GM19468 (cell line): ENCODE data around the gene PPP2R2D.
"Not testable (repeated sequence)": the region's sequence is repeated elsewhere in the genome, so short reads cannot be mapped to it uniquely, and the experiment has no call there.

ENCODE experiments used
- ATAC-seq: cut with Tn5 transposase; IDR thresholded peaks from one replicate; pipeline ENCODE4 v1.9.1; 2021; ENCODE audit warnings: mild to moderate bottlenecking, moderate library complexity, moderate number of reproducible peaks; ENCODE audit not compliant: unreplicated experiment; ENCODE audit errors: extremely low read depth

The PPP2R2D gene

GRCh38 chr10:131943021-131943814 lies 42.4 kb downstream of the PPP2R2D start:
- no peak for ATAC-seq

DNA sequence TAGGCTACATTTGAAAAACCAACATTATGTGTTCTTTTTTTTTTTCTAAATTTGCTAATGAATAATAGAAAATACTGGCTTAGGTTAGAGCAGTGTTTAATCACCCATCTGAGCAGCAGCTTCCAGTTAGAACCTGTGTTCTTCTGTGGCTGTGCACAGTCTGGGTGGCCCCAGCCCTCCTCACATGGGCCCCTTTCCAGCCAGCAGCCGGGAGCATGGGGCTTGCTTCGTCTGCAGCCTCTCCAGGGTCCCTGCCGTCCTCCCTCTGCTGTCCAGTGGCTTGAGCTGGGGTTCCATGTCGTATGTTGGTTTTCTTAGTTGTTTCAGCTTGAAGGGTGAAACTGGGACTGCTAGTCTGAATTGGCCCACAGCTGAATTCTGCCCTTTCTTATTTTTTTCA lies 43.6 kb downstream of the PPP2R2D start:
- ATAC-seq: no peak

- no peak for ATAC-seq
Observed at GRCh38 chr10:131944976-131945695, 44.3 kb downstream of the PPP2R2D start.

DNA sequence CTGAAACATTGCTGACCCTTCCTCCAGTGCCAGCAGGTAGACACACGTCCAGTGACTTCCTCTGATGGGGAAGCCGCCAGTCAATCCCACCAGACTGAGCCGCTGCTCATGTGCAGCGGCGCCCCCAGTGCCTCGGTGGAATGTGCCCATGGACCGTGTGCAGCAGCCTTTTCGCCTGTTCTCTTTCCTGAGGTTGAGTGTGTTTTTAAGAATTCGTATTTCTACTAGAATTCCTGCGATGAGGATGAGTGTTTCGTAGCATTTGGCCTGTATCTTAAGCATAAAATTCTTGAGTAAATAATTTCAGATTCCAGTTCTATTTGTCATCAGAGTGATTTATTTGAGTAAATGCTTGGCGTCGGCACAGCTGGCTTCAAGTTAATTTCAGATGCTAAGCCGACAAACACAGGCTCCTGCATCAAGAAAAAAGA lies 45.5 kb downstream of the PPP2R2D start:
- ATAC-seq: no peak

GRCh38 chr10:131946880-131947279 lies 46.1 kb downstream of the PPP2R2D start:
- no peak for ATAC-seq

DNA sequence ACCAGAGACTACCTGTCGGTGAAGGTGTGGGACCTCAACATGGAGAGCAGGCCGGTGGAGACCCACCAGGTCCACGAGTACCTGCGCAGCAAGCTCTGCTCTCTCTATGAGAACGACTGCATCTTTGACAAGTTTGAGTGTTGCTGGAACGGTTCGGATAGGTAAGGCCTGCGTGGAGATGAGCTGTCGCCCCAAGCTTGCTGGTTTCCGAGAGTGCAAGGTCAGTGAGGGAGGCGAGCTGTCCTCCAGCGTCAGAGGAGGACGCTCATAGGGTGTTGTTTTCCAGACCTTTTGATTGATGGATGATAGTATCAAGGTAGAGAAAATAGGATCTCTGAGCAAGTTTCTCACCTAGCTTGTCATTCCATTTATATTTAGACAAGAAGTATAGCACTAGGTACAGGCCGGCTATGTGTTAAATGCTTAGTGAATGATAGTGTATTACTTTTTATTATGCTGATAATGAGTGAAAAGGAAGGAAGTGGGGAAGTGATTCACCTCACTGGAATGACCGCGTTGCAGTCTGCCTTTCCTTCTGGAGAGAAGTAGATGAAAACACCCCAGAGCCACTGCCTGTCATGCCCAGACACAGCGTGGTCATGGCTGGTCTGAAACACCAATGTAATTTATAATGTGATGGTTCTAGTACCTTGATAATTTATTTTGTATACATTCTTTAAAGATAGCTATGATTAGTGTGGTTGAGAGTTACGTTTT lies 47.0 kb downstream of the PPP2R2D start:
- no peak for ATAC-seq

- ATAC-seq: no peak
Observed at GRCh38 chr10:131948501-131948900, 47.7 kb downstream of the PPP2R2D start.

- no peak for ATAC-seq
Observed at GRCh38 chr10:131949041-131949862, 48.4 kb downstream of the PPP2R2D start.

GRCh38 chr10:131949908-131950307 lies 49.1 kb downstream of the PPP2R2D start:
- ATAC-seq: not testable (repeated sequence)

DNA sequence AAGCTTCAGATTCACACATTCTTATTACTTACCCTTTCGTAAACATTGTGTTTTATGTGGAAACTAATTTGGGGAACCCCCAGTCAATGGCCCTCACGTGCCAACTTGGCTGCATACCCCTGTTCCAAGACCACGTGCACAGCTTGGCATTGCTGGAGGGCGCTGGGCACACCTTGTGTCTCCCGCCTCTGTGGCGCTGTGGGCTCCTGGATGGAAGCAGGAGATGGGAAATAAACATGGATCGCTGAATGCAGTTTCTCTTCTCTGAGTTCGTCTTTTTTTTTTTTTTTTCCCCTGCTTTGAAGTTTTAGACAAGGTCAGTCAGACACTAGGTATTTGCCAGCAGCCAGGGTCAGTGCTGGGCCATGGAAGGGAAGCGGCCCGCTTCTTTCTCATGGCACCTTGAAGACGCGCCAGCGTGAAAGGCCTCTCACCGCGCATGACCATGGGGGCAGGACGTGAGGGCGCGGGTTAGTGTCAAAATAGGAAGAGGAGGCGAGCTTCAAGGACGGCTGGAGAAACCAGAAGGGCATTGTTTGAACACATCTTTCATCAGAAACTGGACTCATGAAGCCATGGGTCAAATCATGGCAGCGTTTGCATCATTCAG lies 53.7 kb downstream of the PPP2R2D start:
- ATAC-seq: no peak

DNA sequence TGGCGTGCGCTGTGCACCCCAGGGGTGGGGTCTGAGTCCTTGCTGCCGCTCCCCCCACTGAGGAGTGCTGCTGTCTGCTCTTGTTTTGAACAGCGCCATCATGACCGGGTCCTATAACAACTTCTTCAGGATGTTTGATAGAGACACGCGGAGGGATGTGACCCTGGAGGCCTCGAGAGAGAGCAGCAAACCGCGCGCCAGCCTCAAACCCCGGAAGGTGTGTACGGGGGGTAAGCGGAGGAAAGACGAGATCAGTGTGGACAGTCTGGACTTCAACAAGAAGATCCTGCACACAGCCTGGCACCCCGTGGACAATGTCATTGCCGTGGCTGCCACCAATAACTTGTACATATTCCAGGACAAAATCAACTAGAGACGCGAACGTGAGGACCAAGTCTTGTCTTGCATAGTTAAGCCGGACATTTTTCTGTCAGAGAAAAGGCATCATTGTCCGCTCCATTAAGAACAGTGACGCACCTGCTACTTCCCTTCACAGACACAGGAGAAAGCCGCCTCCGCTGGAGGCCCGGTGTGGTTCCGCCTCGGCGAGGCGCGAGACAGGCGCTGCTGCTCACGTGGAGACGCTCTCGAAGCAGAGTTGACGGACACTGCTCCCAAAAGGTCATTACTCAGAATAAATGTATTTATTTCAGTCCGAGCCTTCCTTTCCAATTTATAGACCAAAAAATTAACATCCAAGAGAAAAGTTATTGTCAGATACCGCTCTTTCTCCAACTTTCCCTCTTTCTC lies 55.0 kb downstream of the PPP2R2D start:
- no peak for ATAC-seq

GRCh38 chr10:131959841-131960240 lies 59.0 kb downstream of the PPP2R2D start:
- ATAC-seq: no peak

GRCh38 chr10:131960631-131961046 lies 59.8 kb downstream of the PPP2R2D start:
- ATAC-seq: no peak

GRCh38 chr10:131961047-131961776 lies 60.4 kb downstream of the PPP2R2D start:
- ATAC-seq: no peak

- no peak for ATAC-seq
Observed at GRCh38 chr10:131961777-131962662, 61.2 kb downstream of the PPP2R2D start.

- ATAC-seq: no peak
Observed at GRCh38 chr10:131963350-131963749, 62.5 kb downstream of the PPP2R2D start.

- ATAC-seq: no peak
Observed at GRCh38 chr10:131963811-131964210, 63.0 kb downstream of the PPP2R2D start.
